Upper lobe of left lung (tissue), 4 donors: Measurements from ENCODE around the gene DLL4.

Experiments used
- CTCF ChIP-seq, 6 experiments: fragments of 450-650 bp in 4 of 6; fragments of 200-600 bp in 2 of 6; sonication (generic) in 2 of 6; IDR thresholded peaks; one replicate each; pipeline ENCODE4 v1.5.1; 2016 to 2019; ENCODE audit warnings: antibody characterized with exemption in 6 of 6
- EP300 ChIP-seq, 4 donors: sonication (generic); formaldehyde crosslinking; IDR thresholded peaks; one replicate each; pipeline ENCODE4 v1.5.1; 2017; ENCODE audit warnings: antibody characterized with exemption in 4 of 4, control low read depth in 2 of 4
- POLR2A ChIP-seq, 4 donors: fragments of 450-650 bp; IDR thresholded peaks; one replicate each; pipeline ENCODE4 v1.5.1; 2016 to 2017; ENCODE audit warnings: antibody characterized with exemption in 4 of 4, mild to moderate bottlenecking in 2 of 4
- POLR2AphosphoS5 ChIP-seq, 2 donors: sonication (generic); formaldehyde crosslinking; IDR thresholded peaks; one replicate each; pipeline ENCODE4 v1.5.1; 2017; ENCODE audit warnings: antibody characterized with exemption in 2 of 2

DNA sequence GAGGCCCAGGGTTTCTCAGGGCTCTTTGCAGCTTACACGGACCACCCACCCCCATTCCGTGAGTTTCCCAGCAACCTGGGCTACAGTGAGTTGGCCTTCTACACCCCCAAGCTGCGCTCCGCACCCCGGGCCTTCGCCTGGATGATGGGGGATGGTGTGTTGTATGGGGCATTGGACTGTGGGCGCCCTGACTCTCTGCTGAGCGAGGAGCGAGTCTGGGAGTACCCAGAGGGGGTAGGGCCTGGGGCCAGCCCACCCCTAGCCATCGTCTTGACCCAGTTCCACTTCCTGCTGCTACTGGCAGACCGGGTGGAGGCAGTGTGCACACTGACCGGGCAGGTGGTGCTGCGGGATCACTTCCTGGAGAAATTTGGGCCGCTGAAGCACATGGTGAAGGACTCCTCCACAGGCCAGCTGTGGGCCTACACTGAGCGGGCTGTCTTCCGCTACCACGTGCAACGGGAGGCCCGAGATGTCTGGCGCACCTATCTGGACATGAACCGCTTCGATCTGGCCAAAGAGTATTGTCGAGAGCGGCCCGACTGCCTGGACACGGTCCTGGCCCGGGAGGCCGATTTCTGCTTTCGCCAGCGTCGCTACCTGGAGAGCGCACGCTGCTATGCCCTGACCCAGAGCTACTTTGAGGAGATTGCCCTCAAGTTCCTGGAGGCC is 29.5 kb upstream of the DLL4 start:
- no peak for TF ChIP-seq POLR2A (IDR thresholded peaks at IDR 0.05)
- TF ChIP-seq CTCF (IDR thresholded peaks at IDR 0.05), result no peak
- TF ChIP-seq POLR2AphosphoS5 (IDR thresholded peaks at IDR 0.05), result no peak
- no peak for TF ChIP-seq EP300 (IDR thresholded peaks at IDR 0.05)
